ENCODE measurements around the gene LRRC56. TPM values are rescaled to one million over a fixed set of nuclear protein-coding genes. Genes with fewer than 3 reads are reported as not detected.

Gene LRRC56
- 2.1 and 2.5 TPM in 2 replicates for total RNA-seq (2021)
- percentile 22 among the genes with signal in this experiment for Bru-seq, nascent RNA
- percentile 21 among the genes with signal in this experiment for BruChase-seq, experiment 1, labeled RNA remaining after a 2-hour chase
- percentile 33 among the genes with signal in this experiment for BruChase-seq, experiment 2, labeled RNA remaining after a 6-hour chase
- long read RNA-seq, partial matches to known transcripts = 0 of 4 reads
- long read RNA-seq, other reads (novel, unspliced or antisense) = 4 of 4 reads

DNA sequence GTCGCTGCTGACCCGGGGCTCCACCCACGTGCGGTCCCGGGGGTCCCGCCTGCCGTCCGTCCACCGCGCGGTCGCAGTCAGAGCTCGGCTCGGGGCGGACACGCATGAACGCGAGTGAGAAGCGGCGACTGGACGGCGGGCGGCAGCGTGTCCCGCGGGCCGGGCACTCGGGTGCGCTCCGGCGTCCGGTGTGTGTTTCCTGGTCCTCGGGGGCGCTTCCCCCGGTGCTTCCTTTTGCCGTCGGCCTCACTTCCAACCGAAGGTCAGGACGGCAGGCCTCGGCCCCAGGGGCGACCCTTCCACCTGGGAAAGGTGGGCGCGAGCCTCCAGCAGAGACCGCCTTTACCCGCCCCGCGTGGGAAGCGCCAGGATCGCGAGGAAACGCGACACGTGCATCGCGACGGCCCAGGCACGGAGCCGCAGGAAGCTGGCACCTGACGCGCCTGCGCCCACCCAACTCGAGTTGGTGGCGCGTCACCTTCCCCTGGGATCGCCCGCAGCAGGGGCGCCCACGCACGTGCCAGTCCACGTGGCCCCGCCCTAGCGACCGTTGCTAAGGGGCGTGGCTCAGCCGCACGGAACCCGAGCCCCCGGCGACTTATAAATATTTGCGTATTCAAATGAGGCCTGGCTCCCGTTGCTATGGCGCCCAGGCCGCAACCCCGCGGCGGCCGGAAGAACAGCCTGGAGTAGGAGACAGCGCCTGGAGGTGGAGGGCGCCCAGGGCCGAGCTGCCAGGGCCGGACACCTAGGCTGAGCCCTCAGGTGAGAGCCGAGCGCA is at the start of gene LRRC56:
Gene LRRC56 (plus strand): TSS at position 687 of the 781 bp plus-strand sequence. CDS start 3,158 bp downstream, outside the sequence.
- Histone ChIP-seq H3K27ac (ENCODE audit: low read depth, low read length, poor library complexity, severe bottlenecking) (peak within 1 kb of the TSS; percentile 93), H3K4me1 (ENCODE audit: insufficient read depth, low read length, poor library complexity, severe bottlenecking) (peaks cover 17% of the 10 kb centered on the region), H3K9me3 (ENCODE audit: low read depth, low read length, poor library complexity, severe bottlenecking) (no peaks in the 10 kb centered on the region), H3K27me3 (replicated peaks; ENCODE audit: insufficient read depth, low read depth, low read length, poor library complexity) (no peaks in the 10 kb centered on the region), H3K4me3 (ENCODE audit: low read depth, low read length, poor library complexity, severe bottlenecking) (peak within 1 kb of the TSS; percentile 71), H3K36me3 (ENCODE audit: insufficient read depth, low read length, poor library complexity, severe bottlenecking) (peaks cover 11% of the 10 kb centered on the region)
- intact Hi-C loops (cut with micrococcal nuclease; ENCODE audit: unreplicated experiment) = no loop called here
- no TSS peak for BruUV-seq (replicated peaks)
- peak; percentile 93 for DNase-seq (ENCODE audit: low spot score)
- CTCF ChIA-PET = no interaction called here
- TF ChIP-seq, protein P1, sequence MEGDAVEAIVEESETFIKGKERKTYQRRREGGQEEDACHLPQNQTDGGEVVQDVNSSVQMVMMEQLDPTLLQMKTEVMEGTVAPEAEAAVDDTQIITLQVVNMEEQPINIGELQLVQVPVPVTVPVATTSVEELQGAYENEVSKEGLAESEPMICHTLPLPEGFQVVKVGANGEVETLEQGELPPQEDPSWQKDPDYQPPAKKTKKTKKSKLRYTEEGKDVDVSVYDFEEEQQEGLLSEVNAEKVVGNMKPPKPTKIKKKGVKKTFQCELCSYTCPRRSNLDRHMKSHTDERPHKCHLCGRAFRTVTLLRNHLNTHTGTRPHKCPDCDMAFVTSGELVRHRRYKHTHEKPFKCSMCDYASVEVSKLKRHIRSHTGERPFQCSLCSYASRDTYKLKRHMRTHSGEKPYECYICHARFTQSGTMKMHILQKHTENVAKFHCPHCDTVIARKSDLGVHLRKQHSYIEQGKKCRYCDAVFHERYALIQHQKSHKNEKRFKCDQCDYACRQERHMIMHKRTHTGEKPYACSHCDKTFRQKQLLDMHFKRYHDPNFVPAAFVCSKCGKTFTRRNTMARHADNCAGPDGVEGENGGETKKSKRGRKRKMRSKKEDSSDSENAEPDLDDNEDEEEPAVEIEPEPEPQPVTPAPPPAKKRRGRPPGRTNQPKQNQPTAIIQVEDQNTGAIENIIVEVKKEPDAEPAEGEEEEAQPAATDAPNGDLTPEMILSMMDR (conservative IDR thresholded peaks at IDR 0.05; ENCODE audit: low read depth, low read length) = no peak
- TF ChIP-seq EZH2 (IDR thresholded peaks at IDR 0.05; ENCODE audit: borderline replicate concordance, low read depth, low read length, poor library complexity, severe bottlenecking) = no peak
- POLR2A ChIA-PET (ENCODE audit: low non-redundant PET) = no interaction called here

GRCh38 chr11:487571-488021 is 49.7 kb upstream of the LRRC56 start:
- intact Hi-C loops (cut with micrococcal nuclease; ENCODE audit: unreplicated experiment) = no loop called here
- H3K4me1 ChIP-seq (ENCODE audit: insufficient read depth, low read length, poor library complexity, severe bottlenecking) = no peaks in the 10 kb centered on the region
- H3K4me3 ChIP-seq (ENCODE audit: low read depth, low read length, poor library complexity, severe bottlenecking) = no peak overlapping the region
- TF ChIP-seq EZH2 (IDR thresholded peaks at IDR 0.05; ENCODE audit: borderline replicate concordance, low read depth, low read length, poor library complexity, severe bottlenecking) = no peak
- TF ChIP-seq, protein P1 (conservative IDR thresholded peaks at IDR 0.05; ENCODE audit: low read depth, low read length) = no peak
- H3K36me3 ChIP-seq (ENCODE audit: insufficient read depth, low read length, poor library complexity, severe bottlenecking) = no peaks in the 10 kb centered on the region
- no TSS peak for BruUV-seq (replicated peaks)
- H3K9me3 ChIP-seq (ENCODE audit: low read depth, low read length, poor library complexity, severe bottlenecking) = no peaks in the 10 kb centered on the region
- POLR2A ChIA-PET (ENCODE audit: low non-redundant PET) = no interaction called here
- CTCF ChIA-PET = no interaction called here
- H3K27me3 ChIP-seq (replicated peaks; ENCODE audit: insufficient read depth, low read depth, low read length, poor library complexity) = no peaks in the 10 kb centered on the region
- H3K27ac ChIP-seq (ENCODE audit: low read depth, low read length, poor library complexity, severe bottlenecking) = no peak overlapping the region
- DNase-seq (ENCODE audit: low spot score) = no peak

GRCh38 chr11:488062-488461 is 49.3 kb upstream of the LRRC56 start:
- no peaks in the 10 kb centered on the region for H3K36me3 ChIP-seq (ENCODE audit: insufficient read depth, low read length, poor library complexity, severe bottlenecking)
- CTCF ChIA-PET = no interaction called here
- H3K9me3 ChIP-seq (ENCODE audit: low read depth, low read length, poor library complexity, severe bottlenecking) = no peaks in the 10 kb centered on the region
- no peaks in the 10 kb centered on the region for H3K27me3 ChIP-seq (replicated peaks; ENCODE audit: insufficient read depth, low read depth, low read length, poor library complexity)
- no peak overlapping the region for H3K4me3 ChIP-seq (ENCODE audit: low read depth, low read length, poor library complexity, severe bottlenecking)
- intact Hi-C loops (cut with micrococcal nuclease; ENCODE audit: unreplicated experiment) = no loop called here
- POLR2A ChIA-PET (ENCODE audit: low non-redundant PET) = no interaction called here
- no peaks in the 10 kb centered on the region for H3K4me1 ChIP-seq (ENCODE audit: insufficient read depth, low read length, poor library complexity, severe bottlenecking)
- DNase-seq (ENCODE audit: low spot score) = no peak
- no peak overlapping the region for H3K27ac ChIP-seq (ENCODE audit: low read depth, low read length, poor library complexity, severe bottlenecking)
- TF ChIP-seq EZH2 (IDR thresholded peaks at IDR 0.05; ENCODE audit: borderline replicate concordance, low read depth, low read length, poor library complexity, severe bottlenecking) = no peak
- TF ChIP-seq, protein P1 (conservative IDR thresholded peaks at IDR 0.05; ENCODE audit: low read depth, low read length) = no peak
- no TSS peak for BruUV-seq (replicated peaks)

Data from A673 (cell line).